Sigmoid colon (tissue), 7 donors: ENCODE measurements around the gene SDHAF4. TPM values are rescaled to one million over a fixed set of nuclear protein-coding genes. Genes with fewer than 3 reads are reported as not detected.

Source experiments
- DNase-seq: peaks from one replicate; pipeline ENCODE4 v3.0.0-alpha.2; 2019
- H3K27ac ChIP-seq, 4 donors: fragments of 200-600 bp; sonication (generic); one replicate each; pipeline ENCODE4 v1.5.1; 2016 to 2019; ENCODE audit warnings: mild to moderate bottlenecking in 1 of 4
- H3K27me3 ChIP-seq, 3 donors: fragments of 200-600 bp; sonication (generic); one replicate each; pipeline ENCODE4 v1.5.1; 2019; ENCODE audit warnings: mild to moderate bottlenecking in 1 of 3
- H3K36me3 ChIP-seq, 4 donors: fragments of 200-600 bp; sonication (generic); one replicate each; pipeline ENCODE4 v1.5.1; 2016 to 2019
- H3K4me1 ChIP-seq, 4 donors: fragments of 200-600 bp; sonication (generic); one replicate each; pipeline ENCODE4 v1.5.1; 2017 to 2019
- H3K4me3 ChIP-seq, 4 donors: fragments of 200-600 bp; sonication (generic); one replicate each; pipeline ENCODE4 v1.5.1; 2017 to 2019; ENCODE audit warnings: mild to moderate bottlenecking in 2 of 4, moderate library complexity in 1 of 4
- H3K9me3 ChIP-seq, 4 donors: fragments of 200-600 bp in 3 of 4; sonication (generic) in 3 of 4; one replicate each; pipeline versions ENCODE4 v1.5.1 to v1.6.1; 2013 to 2019
- CTCF ChIP-seq, 4 experiments: fragments of 450-650 bp in 3 of 4; fragments of 200-600 bp in 1 of 4; IDR thresholded peaks; one replicate each; pipeline ENCODE4 v1.5.1; 2016 to 2019; ENCODE audit warnings: antibody characterized with exemption in 4 of 4, mild to moderate bottlenecking in 3 of 4, moderate library complexity in 2 of 4
- EP300 ChIP-seq, 4 donors: sonication (generic); formaldehyde crosslinking; IDR thresholded peaks; one replicate each; pipeline ENCODE4 v1.6.1; 2017; ENCODE audit warnings: antibody characterized with exemption in 4 of 4
- POLR2A ChIP-seq, 2 donors: fragments of 450-650 bp; IDR thresholded peaks; one replicate each; pipeline ENCODE4 v1.6.1; 2016; ENCODE audit warnings: antibody characterized with exemption in 2 of 2, mild to moderate bottlenecking in 2 of 2, moderate library complexity in 2 of 2
- POLR2AphosphoS5 ChIP-seq, 4 donors: sonication (generic); formaldehyde crosslinking; IDR thresholded peaks; one replicate each; pipeline ENCODE4 v1.6.1; 2017; ENCODE audit warnings: antibody characterized with exemption in 4 of 4
- WGBS, 2 donors: extraction: QIAGEN DNeasy Blood & Tissue Kit; methylation state at CpG; one replicate each; pipeline ENCODE4 v1.1.7; 2013; 5-methylcytosine and 5-hydroxymethylcytosine counted together
- intact Hi-C: fragments of 100-400 bp; cut with DNase I; formaldehyde crosslinking; loops from one replicate; pipeline ENCODE4 v1.15.1; 2023
- polyA plus RNA-seq, 3 donors: library from polyadenylated mRNA; stranded (reverse); fragments of 200-250 nt; gene quantifications; one replicate each; pipeline ENCODE4 v1.2.3, GENCODE V29; 2013
- total RNA-seq, 4 donors: library from RNA; depleted of rRNA; stranded (reverse); fragments of >200 nt; gene quantifications; one replicate each; pipeline ENCODE4 v1.1.0, GENCODE V29; 2016
- donor health status: healthy with polysubstance abuse.
- donor health status: Bipolar disorder and iron deficiency.
- donor health status: healthy.

SDHAF4 gene
- 10 to 100 TPM in 1 of 4 donors, 1 to 10 TPM in 3; 4.9 to 11.1 (median 6.0) TPM for total RNA-seq
- 10 to 100 TPM in 2 of 3 donors, 1 to 10 TPM in 1; 7.4 to 18.7 (median 14.4) TPM for polyA plus RNA-seq

- Histone ChIP-seq H3K27me3 (no peaks in the 10 kb centered on the region), H3K4me1 (peaks cover 0 to 16% (median 4%) of the 10 kb centered on the region in 4 donors), H3K4me3 (peak within 1 kb of the TSS; percentile 71 to 84 (median 82)), H3K9me3 (no peaks in the 10 kb centered on the region), H3K36me3 (no peaks in the 10 kb centered on the region), H3K27ac (peak within 1 kb of the TSS; percentile 86 to 92 (median 90))
- DNase-seq = peak; percentile 96
- intact Hi-C loops = loop anchor here (5.0 kb wide), 2 partner anchors 100 to 120 kb away; partner anchors contain the start of gene SMAP1
- TF ChIP-seq EP300 (IDR thresholded peaks at IDR 0.05) = no peak
- peak; percentile 78 to 90 (median 84) for TF ChIP-seq POLR2AphosphoS5 (IDR thresholded peaks at IDR 0.05)
- TF ChIP-seq CTCF (IDR thresholded peaks at IDR 0.05) = peak in 1 of 4 experiments; percentile 17
- peak; percentile 31 to 54 for TF ChIP-seq POLR2A (IDR thresholded peaks at IDR 0.05)
- 0 to 1% methylated on average over 49 of the region's 49 CpGs for WGBS, 2 donors
Observed at GRCh38 chr6:70566751-70567382, at the start of gene SDHAF4. Gene SDHAF4, plus strand, starts transcription at chr6:70566930. Its CDS starts 11 bp downstream, at chr6:70566941.

- Histone ChIP-seq H3K9me3 (no peaks in the 10 kb centered on the region), H3K36me3 (peaks cover 0 to 2% (median 0%) of the 10 kb centered on the region in 4 donors), H3K4me3 (no peak overlapping the region), H3K4me1 (no peaks in the 10 kb centered on the region), H3K27ac (no peak overlapping the region), H3K27me3 (no peaks in the 10 kb centered on the region)
- intact Hi-C loops = no loop called here
- no peak for TF ChIP-seq EP300 (IDR thresholded peaks at IDR 0.05)
- no peak for TF ChIP-seq CTCF (IDR thresholded peaks at IDR 0.05)
- no peak for TF ChIP-seq POLR2AphosphoS5 (IDR thresholded peaks at IDR 0.05)
- no peak for TF ChIP-seq POLR2A (IDR thresholded peaks at IDR 0.05)
- 87 to 91% methylated on average over 3 of the region's 3 CpGs for WGBS, 2 donors
- DNase-seq = no peak
Observed at GRCh38 chr6:70518723-70519122, 48.0 kb upstream of the SDHAF4 start.

GRCh38 chr6:70520575-70520974 lies 46.2 kb upstream of the SDHAF4 start:
- Histone ChIP-seq H3K27me3 (no peaks in the 10 kb centered on the region), H3K4me3 (no peak overlapping the region), H3K27ac (no peak overlapping the region), H3K4me1 (no peaks in the 10 kb centered on the region), H3K9me3 (no peaks in the 10 kb centered on the region), H3K36me3 (peaks cover 0 to 21% (median 6%) of the 10 kb centered on the region in 4 donors)
- no peak for DNase-seq
- intact Hi-C loops = no loop called here
- TF ChIP-seq POLR2A (IDR thresholded peaks at IDR 0.05) (no peak), POLR2AphosphoS5 (IDR thresholded peaks at IDR 0.05) (no peak), CTCF (IDR thresholded peaks at IDR 0.05) (no peak), EP300 (IDR thresholded peaks at IDR 0.05) (no peak)

GRCh38 chr6:70524721-70525286 lies 41.9 kb upstream of the SDHAF4 start:
- H3K36me3 ChIP-seq = peaks cover 0 to 51% (median 6%) of the 10 kb centered on the region in 4 donors
- no peaks in the 10 kb centered on the region for H3K4me1 ChIP-seq
- 53 to 82% methylated on average over 4 of the region's 4 CpGs for WGBS, 2 donors
- intact Hi-C loops = no loop called here
- H3K27ac ChIP-seq = no peak overlapping the region
- TF ChIP-seq EP300 (IDR thresholded peaks at IDR 0.05) = no peak
- no peak for TF ChIP-seq POLR2A (IDR thresholded peaks at IDR 0.05)
- TF ChIP-seq POLR2AphosphoS5 (IDR thresholded peaks at IDR 0.05) = no peak
- no peak for TF ChIP-seq CTCF (IDR thresholded peaks at IDR 0.05)
- H3K9me3 ChIP-seq = no peaks in the 10 kb centered on the region
- no peak overlapping the region for H3K4me3 ChIP-seq
- no peaks in the 10 kb centered on the region for H3K27me3 ChIP-seq
- DNase-seq = no peak
